OCI-LY7 (cell line): Measurements from ENCODE around the gene MAN2C1. TPM values are rescaled to one million over a fixed set of nuclear protein-coding genes. Genes with fewer than 3 reads are reported as not detected.
"Not testable (repeated sequence)": the region's sequence is repeated elsewhere in the genome, so short reads cannot be mapped to it uniquely, and the experiment has no call there.

Experiments used
- BruUV-seq: library from RNA; stranded (reverse); fragments of 400-500 nt; replicated peaks from 2 replicates; lab custom pipeline; 2021; lab: Mats Ljungman, UMichigan
- CTCF ChIA-PET: fragments of 300-600 bp; sonication (Branson Sonifier 250); formaldehyde crosslinking; loops from one replicate; lab custom pipeline; 2022; ENCODE audit warnings: antibody characterized with exemption; ENCODE audit not compliant: unreplicated experiment; lab: Charles Lee
- POLR2A ChIA-PET: fragments of 300-600 bp; sonication (Branson Sonifier 250); formaldehyde crosslinking; loops from one replicate; lab custom pipeline; 2022; ENCODE audit warnings: antibody characterized with exemption; lab: Charles Lee
- DNase-seq: peaks from one replicate; pipeline ENCODE4 v3.0.0-alpha.2; 2015; ENCODE audit warnings: low spot score
- H2AFZ ChIP-seq: fragments of 200-600 bp; sonication (generic), shearing (Covaris generic); 2 replicates; pipeline ENCODE4 v1.6.1; 2014; ENCODE audit warnings: mild to moderate bottlenecking, antibody characterized with exemption, low read length, moderate library complexity
- H3K27ac ChIP-seq: fragments of 200-600 bp; sonication (generic); 2 replicates; pipeline ENCODE4 v1.5.1; 2014; ENCODE audit warnings: mixed run types, low read depth, mild to moderate bottlenecking, moderate library complexity, low read length, inconsistent platforms; ENCODE audit not compliant: poor library complexity, severe bottlenecking
- H3K36me3 ChIP-seq: fragments of 200-600 bp; sonication (generic); 2 replicates; pipeline ENCODE4 v1.6.1; 2014; ENCODE audit warnings: mild to moderate bottlenecking, antibody characterized with exemption, low read length, moderate library complexity, mixed read lengths; ENCODE audit not compliant: insufficient read depth
- H3K4me1 ChIP-seq: fragments of 200-600 bp; sonication (generic); 2 replicates; pipeline ENCODE4 v1.5.1; 2014; ENCODE audit warnings: mild to moderate bottlenecking, low read length; ENCODE audit not compliant: insufficient read depth, poor library complexity, severe bottlenecking
- H3K4me2 ChIP-seq: fragments of 200-600 bp; sonication (generic); 2 replicates; pipeline ENCODE4 v1.6.1; 2014; ENCODE audit warnings: mild to moderate bottlenecking, low read length
- H3K4me3 ChIP-seq: fragments of 200-600 bp; sonication (generic); 2 replicates; pipeline ENCODE4 v1.5.1; 2014; ENCODE audit warnings: mild to moderate bottlenecking, low read depth, low read length; ENCODE audit not compliant: poor library complexity, severe bottlenecking
- H3K79me2 ChIP-seq: fragments of 200-600 bp; sonication (generic); 2 replicates; pipeline ENCODE4 v1.6.1; 2016; ENCODE audit warnings: low read depth, mild to moderate bottlenecking, low read length, moderate library complexity, mixed read lengths; ENCODE audit not compliant: insufficient read depth
- H3K9me2 ChIP-seq: fragments of 200-600 bp; sonication (generic); 2 replicates; pipeline ENCODE4 v1.6.1; 2016; ENCODE audit warnings: mild to moderate bottlenecking, low read length, mixed read lengths; ENCODE audit not compliant: insufficient read depth
- H3K9me3 ChIP-seq: fragments of 200-600 bp; sonication (generic); 2 replicates; pipeline ENCODE4 v1.6.1; 2014; ENCODE audit warnings: mild to moderate bottlenecking, mixed run types, low read length, mixed read lengths
- H4K20me1 ChIP-seq: fragments of 200-600 bp; sonication (generic); 2 replicates; pipeline ENCODE4 v1.6.1; 2014; ENCODE audit warnings: mild to moderate bottlenecking, antibody characterized with exemption, low read length, moderate library complexity, mixed read lengths; ENCODE audit not compliant: insufficient read depth
- EZH2phosphoT487 ChIP-seq: fragments of 200-600 bp; sonication (generic); IDR thresholded peaks from 2 replicates; pipeline ENCODE4 v1.6.1; 2018; ENCODE audit warnings: low read depth, borderline replicate concordance, mild to moderate bottlenecking, mixed run types, antibody characterized with exemption, low read length, moderate library complexity, mixed read lengths
- intact Hi-C: fragments of 100-400 bp; cut with micrococcal nuclease; formaldehyde crosslinking; loops from one replicate; pipeline ENCODE4 v1.10.0; 2022; ENCODE audit not compliant: unreplicated experiment
- total RNA-seq, 2 experiments: library from RNA; depleted of rRNA in 1 of 2; stranded (reverse); fragments of >200 nt in 1 of 2; shearing (Covaris generic) in 1 of 2; gene quantifications; 2 replicates each; pipeline ENCODE4 v1.2.3, GENCODE V29; 2014 to 2022
- TF ChIP-seq, protein P1 (sequence below): fragments of 200-600 bp; sonication (generic); conservative IDR thresholded peaks from 2 replicates; pipeline ENCODE4 v1.5.1; 2014; ENCODE audit warnings: mild to moderate bottlenecking, antibody characterized with exemption, low read length, moderate library complexity, mixed read lengths

Gene MAN2C1
- total RNA-seq, 2 experiments from 2014 or later = 98.8 to 141 TPM

DNA sequence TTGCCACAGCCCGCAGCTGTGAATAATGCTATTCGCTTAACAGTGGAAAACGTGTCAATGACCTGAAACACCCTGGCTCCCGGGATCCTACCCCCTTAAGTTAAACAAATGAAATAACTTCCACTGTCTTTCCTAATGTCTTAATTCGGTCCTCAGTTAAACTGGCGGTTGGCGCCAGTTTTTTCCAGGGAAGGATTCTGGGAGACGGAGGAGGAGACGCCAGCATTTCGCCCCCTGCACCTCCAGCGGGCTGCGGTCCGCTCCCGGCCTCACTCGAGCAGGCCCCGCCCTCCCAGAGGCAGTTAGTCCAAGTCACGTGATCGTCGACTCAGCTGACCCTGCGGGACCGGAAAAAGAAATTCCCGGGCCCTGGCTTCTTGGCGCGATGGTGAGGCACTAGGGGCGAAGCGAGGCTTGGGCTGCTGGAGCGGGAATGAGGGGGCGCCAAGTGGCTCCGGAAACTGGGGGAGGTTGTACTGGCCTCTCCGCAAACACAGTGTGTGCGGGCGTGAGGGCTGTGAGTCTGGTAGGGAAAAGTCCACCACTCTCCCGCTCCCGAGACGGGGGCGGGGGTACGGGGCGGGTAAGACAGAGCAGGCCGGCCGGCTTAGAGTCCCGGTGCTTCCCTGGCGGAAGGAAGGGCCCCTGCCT is 32.6 kb downstream of the MAN2C1 start, which contains the start of gene COMMD4:
Gene COMMD4, plus strand, starts transcription at position 359 of the 651 bp plus-strand sequence. Its CDS starts 27 bp downstream, at position 386.
- H3K4me1 ChIP-seq = peaks cover 14% of the 10 kb centered on the region
- CTCF ChIA-PET = interaction anchor here (0.6 kb wide), 1 partner anchor 12 kb away, joined by 3 read pairs; no protein-coding TSS in a partner anchor
- H3K4me3 ChIP-seq = peak within 1 kb of the TSS; percentile 93
- no peaks in the 10 kb centered on the region for H3K9me2 ChIP-seq
- H2AFZ ChIP-seq = peak within 1 kb of the TSS; percentile 89
- peaks cover 15% of the 10 kb centered on the region; the same call in 1 of the 2 replicates for H3K36me3 ChIP-seq
- peak within 1 kb of the TSS; percentile 98 for H3K4me2 ChIP-seq
- peak; percentile 95 for DNase-seq
- no peaks in the 10 kb centered on the region for H3K9me3 ChIP-seq
- BruUV-seq = no TSS peak
- no peaks in the 10 kb centered on the region for H4K20me1 ChIP-seq
- TF ChIP-seq, protein P1, sequence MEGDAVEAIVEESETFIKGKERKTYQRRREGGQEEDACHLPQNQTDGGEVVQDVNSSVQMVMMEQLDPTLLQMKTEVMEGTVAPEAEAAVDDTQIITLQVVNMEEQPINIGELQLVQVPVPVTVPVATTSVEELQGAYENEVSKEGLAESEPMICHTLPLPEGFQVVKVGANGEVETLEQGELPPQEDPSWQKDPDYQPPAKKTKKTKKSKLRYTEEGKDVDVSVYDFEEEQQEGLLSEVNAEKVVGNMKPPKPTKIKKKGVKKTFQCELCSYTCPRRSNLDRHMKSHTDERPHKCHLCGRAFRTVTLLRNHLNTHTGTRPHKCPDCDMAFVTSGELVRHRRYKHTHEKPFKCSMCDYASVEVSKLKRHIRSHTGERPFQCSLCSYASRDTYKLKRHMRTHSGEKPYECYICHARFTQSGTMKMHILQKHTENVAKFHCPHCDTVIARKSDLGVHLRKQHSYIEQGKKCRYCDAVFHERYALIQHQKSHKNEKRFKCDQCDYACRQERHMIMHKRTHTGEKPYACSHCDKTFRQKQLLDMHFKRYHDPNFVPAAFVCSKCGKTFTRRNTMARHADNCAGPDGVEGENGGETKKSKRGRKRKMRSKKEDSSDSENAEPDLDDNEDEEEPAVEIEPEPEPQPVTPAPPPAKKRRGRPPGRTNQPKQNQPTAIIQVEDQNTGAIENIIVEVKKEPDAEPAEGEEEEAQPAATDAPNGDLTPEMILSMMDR = no peak
- no peak for TF ChIP-seq EZH2phosphoT487
- POLR2A ChIA-PET = interaction anchor here (0.9 kb wide), 1 partner anchor 505 kb away, joined by 4 read pairs; no protein-coding TSS in a partner anchor
- intact Hi-C loops = no loop called here
- H3K79me2 ChIP-seq = peaks cover 12% of the 10 kb centered on the region; the same call in 1 of the 2 replicates
- peak within 1 kb of the TSS; percentile 38 for H3K27ac ChIP-seq

- intact Hi-C loops = no loop called here
- H3K4me3 ChIP-seq = peak overlapping the region; percentile 93
- no peaks in the 10 kb centered on the region for H4K20me1 ChIP-seq
- H3K36me3 ChIP-seq = peaks cover 12% of the 10 kb centered on the region; the same call in 1 of the 2 replicates
- H3K9me3 ChIP-seq = no peaks in the 10 kb centered on the region
- H3K79me2 ChIP-seq = peaks cover 12% of the 10 kb centered on the region; the same call in 1 of the 2 replicates
- CTCF ChIA-PET = interaction anchor here (0.6 kb wide), 1 partner anchor 12 kb away, joined by 3 read pairs; no protein-coding TSS in a partner anchor
- no peaks in the 10 kb centered on the region for H3K9me2 ChIP-seq
- no peak for DNase-seq
- POLR2A ChIA-PET = interaction anchor here (0.9 kb wide), 1 partner anchor 506 kb away, joined by 4 read pairs; no protein-coding TSS in a partner anchor
- no peak overlapping the region for H3K27ac ChIP-seq
- TF ChIP-seq, protein P1 = no peak
- TF ChIP-seq EZH2phosphoT487 = no peak
- peak overlapping the region; percentile 98 for H3K4me2 ChIP-seq
- H3K4me1 ChIP-seq = peaks cover 14% of the 10 kb centered on the region
- TSS peak; percentile 92 for BruUV-seq
- peak overlapping the region; percentile 89 for H2AFZ ChIP-seq
Observed at GRCh38 chr15:75335313-75335704, 33.1 kb downstream of the MAN2C1 start.

GRCh38 chr15:75333654-75334419 is 34.6 kb downstream of the MAN2C1 start:
- DNase-seq, intact Hi-C loops, POLR2A ChIA-PET, H3K9me3 ChIP-seq, H3K4me2 ChIP-seq, H2AFZ ChIP-seq, H4K20me1 ChIP-seq, H3K27ac ChIP-seq, CTCF ChIA-PET, BruUV-seq, H3K9me2 ChIP-seq, H3K4me3 ChIP-seq, H3K36me3 ChIP-seq: not testable (repeated sequence)
- peaks cover 14% of the 10 kb centered on the region for H3K4me1 ChIP-seq
- peaks cover 12% of the 10 kb centered on the region; the same call in 1 of the 2 replicates for H3K79me2 ChIP-seq

GRCh38 chr15:75332093-75332492 is 36.3 kb downstream of the MAN2C1 start:
- intact Hi-C loops, H3K27ac ChIP-seq, H3K36me3 ChIP-seq, DNase-seq, H3K9me3 ChIP-seq, BruUV-seq, POLR2A ChIA-PET, H2AFZ ChIP-seq, H4K20me1 ChIP-seq, CTCF ChIA-PET, H3K4me2 ChIP-seq, H3K9me2 ChIP-seq, H3K4me3 ChIP-seq: not testable (repeated sequence)
- Histone ChIP-seq H3K79me2 (peaks cover 11% of the 10 kb centered on the region; the same call in 1 of the 2 replicates), H3K4me1 (peaks cover 12% of the 10 kb centered on the region)
